GM21367 (cell line): Measurements from ENCODE around the gene JUP.

Source experiments
- ATAC-seq: cut with Tn5 transposase; IDR thresholded peaks from one replicate; pipeline ENCODE4 v1.9.1; 2021; ENCODE audit not compliant: unreplicated experiment

Gene JUP

DNA sequence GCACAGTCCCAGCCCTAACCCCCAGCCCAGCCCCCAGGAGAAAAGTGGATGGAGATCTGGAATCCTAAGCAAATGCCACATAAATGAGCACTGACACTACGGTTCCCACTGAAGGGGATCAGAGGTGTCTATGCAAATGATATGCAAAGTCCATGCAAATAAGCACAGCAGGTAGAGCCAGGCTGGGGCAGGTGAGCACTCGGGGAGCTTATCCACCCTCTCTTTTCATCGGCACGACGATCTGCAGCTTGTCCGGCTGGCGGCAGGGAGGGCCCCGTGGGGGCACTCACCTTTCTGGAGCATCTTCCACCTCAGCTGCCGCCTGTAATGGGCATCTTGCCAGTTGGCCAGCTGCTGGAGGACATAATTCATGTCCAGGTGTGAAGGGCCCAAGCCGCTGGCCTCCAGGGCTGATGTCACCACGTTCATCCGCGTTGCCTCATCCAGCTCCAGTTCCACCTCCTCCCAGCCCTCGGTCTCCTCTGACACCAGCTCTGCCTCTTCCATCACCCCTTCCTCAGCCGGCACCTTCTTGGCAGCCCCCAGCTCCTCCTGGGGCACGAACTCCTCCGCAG lies 61.9 kb downstream of the JUP start:
- no peak for ATAC-seq

DNA sequence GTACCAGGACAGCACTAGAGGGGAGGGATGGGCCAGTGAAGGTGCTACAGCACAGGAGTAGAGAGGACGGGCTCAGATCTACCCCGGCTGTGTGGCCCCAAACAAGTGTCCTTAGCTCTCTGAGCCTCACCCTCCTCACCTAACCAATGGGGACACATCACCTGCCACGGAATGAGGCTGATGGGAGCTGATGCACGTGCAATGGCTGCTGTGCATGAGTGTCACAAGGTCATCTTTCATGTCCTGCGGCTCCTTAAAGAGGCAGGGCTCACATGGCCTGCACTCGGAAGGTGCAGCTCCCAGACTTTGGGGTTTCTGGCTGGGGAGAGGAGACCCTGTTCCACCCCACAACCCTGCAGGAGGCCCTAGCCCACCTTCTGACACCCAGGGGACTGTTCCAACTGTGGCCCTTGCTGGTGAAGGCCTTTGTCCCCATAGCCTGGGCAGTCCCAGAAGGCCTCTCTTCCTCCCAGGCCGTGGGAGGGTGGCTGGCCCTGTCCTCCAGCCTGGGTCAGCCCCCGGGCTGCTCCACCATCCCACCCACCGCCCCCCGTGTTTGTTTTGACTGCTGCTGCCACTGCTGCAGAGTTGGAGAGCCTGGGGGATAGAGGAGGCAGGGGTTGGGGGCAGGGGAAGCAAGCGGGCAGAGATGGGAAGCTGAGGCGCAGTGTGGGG lies 62.6 kb downstream of the JUP start:
- ATAC-seq: no peak

DNA sequence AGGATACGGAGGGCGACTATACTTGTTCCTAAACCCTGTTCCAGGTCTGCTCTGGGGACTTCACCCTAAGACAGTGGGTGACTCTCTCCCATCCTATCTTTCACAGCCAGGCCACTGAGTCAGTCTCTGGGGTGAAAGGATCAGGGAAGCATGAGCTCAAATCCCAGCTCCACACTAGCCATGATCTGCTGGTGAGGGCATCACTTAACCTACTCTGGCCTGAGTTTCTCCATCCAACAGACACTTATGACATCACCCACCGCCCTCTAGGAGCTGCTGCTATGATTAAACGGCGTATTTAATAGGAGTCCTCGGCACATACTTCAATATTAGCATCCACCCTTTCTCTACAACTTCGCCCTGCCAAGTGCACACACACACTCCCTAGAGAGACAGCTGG lies 64.3 kb downstream of the JUP start:
- ATAC-seq: no peak

DNA sequence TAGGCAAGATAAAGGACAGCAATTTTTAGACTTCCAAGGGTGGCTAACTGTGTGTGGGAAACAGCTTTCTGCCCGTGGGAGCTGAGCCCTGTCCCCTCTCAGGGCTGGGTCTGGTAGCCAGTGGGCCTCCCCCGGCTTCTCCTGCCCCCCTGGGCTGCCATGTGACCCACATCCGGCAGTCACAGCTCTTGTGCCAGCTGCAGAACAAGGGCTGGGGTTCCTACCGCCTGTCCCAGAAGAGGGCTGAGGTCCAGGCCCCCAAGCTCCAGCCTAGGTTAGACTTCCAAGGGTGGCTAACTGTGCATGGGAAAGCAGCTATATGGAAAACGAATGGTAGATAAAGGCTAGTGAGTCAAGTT lies 68.2 kb downstream of the JUP start:
- ATAC-seq: no peak

DNA sequence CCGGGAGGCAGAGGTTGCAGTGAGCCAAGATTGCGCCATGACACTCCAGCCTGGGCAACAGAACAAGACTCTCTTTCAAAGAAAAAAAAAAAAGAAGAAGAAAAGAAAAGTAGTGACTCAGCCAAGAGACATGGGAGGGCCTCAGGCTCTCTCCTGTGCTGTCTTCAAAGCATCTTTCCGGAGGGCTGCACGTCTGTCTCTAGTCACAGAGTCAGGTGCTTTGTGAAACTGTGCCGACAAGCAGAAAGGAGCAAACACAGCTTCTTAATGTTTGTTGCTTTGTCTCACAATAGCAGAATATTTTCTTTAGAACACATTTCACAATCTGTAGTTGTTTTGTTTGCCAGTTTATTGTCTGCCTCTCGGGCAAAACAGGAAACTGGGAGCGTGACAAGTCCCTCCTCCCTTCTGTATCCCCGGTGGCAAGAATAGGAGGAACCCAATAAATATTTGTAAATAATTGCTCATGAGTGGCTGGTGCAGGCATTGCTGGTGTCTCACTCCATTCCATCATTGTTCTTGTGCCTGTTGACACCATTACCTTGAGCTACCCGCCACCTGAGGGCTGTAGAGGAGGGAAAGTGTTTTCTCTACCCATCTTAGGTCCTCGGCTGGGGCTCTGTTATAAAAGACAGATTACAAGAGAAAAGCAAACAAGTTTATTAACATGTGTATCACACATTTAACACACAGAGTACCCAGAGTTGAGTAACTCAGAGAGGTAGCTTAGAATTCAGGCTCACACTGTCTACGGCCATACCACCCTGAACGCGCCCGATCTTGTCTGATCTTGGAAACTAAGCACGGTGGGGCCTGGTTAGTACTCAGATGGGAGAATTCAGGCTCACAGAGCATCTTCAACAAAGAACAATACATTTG lies 68.9 kb downstream of the JUP start:
- ATAC-seq: no peak

DNA sequence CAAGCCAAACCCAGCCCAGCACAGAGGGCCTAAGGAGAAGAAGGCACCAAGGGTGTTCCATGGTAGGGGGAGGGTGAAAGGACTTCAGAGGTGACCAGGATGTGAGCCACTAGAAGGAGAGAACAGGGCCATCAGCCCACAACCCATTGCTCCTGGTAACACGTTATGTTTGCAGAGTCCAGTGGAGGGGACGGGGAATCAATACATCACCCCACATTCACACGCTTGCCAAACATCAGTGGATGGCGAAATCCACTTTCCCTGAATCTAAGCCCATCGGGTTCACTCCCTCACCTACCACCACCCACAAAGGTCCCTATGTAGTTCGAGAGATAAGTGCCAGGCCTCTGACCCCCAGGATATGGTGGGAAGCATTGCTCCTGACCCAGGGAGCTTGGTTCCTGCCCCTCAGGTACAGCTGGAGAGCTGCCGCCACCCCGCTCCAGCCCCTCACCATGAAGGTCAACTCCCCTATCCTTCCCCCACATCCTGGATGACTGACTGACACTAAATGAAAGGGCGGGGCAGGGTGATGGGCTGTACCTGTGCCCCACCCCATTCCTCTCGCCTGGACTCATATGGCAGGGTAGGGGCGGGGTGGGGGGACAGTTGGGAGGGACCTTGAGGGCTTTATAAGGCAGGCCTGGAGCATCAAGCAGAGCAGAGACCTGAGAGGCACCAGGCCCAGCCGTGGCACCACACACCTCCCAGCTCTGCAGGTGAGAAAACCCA lies 74.7 kb downstream of the JUP start, which contains the start of gene GAST:
GAST (plus strand) TSS at position 663 of the 732 bp plus-strand sequence. CDS start 3,106 bp downstream, outside the sequence.
- no peak for ATAC-seq

DNA sequence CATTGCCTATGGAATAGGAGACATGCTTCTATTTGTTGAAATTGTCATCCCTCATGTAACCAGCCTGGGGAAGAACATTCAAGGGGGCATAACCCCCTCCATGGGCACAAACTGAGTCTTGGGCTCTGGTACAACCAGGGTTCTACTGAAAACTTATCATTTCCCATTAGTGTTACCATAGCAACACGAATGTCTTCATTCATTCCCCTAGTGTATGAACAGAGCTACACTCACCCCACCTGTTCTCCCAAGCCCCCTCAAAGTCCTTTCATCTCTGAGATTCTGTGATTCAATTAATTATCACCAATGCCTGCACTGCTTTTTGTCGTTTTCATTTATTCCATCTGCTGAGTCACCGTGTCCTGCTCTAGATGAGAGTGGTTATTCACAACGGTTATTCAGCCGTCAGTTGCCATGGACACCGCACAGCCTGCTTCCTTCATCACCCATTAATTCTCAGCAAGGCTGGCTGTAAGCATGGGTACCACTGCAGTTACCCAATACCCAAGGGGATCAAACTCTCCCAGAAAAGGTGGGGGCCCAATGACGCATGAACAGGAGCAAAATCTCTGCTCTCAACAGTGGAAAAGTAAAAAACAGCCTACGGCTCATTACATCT lies 75.9 kb downstream of the JUP start:
- ATAC-seq: no peak

DNA sequence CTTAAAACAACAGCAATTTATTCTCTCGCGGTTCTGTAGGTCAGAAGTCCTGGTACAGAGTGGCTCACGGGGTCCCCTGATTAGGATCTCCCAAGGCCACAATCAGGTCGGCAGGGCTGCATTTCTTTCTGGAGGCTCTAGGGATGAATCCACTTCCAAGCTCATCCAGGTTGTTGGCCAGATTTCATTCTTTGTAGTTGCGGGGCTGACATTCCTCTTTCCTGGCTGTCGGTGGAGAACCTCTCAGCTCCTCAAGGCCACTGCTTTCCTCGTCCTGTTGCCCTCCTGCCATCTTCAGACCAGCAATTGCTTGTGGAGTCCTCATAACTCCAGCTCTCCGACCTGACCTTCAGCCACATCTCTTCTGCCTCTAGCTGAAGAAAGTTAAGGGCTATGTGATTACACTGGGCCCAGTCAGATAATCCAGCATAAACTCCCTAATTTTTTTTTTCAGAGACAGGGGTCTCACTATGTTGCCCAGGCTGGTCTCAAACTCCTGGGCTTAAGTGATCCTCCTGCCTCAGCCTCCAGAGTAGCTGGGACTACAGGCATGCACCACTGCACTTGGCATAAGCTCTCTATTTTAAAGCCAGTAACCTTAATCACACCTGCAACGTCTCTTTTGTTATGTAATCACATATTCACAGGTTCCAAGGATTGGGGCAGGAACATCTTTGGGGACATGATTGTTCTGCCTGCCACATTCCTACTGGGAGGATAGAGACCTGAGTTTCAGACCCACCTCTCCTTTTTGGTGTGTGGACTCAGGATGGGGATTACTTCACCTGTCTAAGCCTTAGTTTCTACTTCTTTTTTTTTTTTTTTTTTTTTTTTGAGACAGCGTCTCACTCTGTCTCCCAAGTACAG lies 78.5 kb downstream of the JUP start:
- ATAC-seq: no peak

DNA sequence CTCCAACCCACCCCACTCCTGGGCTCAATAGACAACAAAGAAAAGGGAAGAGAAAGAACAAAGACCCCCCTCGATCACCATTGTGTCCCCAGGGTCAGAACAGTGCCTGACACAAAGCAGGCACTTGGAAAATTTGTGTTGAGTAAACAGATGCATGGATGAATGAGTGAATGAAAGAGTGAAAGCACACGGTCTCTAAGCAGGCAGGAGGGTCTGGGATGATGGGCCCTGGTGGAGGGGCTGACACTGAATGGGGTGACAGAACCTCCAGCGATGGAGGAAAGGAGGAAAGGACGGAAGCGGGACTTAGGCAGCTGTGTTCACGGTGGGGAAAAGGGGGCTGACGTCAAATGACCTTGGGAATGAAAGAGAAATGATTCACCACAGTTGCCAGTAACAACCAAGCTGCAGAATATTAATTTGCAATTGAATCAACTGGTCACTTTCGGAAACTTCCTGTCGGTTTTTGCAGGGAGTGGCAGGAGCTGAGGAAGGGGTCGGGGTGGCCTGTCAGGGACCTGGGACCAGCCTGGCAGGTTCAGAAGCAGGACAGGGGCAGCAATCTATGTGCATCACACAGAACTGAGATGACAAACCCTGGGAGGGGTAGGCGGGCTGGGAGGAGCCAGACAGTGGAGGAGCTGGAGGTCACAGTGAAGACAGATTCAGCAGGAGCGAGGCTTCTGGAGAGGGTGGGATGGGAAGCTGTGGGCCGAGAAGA lies 81.1 kb downstream of the JUP start:
- no peak for ATAC-seq
